Measurements from ENCODE around the gene ABCC10.

The ABCC10 gene

GRCh38 chr6:43491750-43492661, 64.7 kb downstream of the ABCC10 start:
- H2AFZ ChIP-seq (ENCODE audit: low read length), result no peak overlapping the region

DNA sequence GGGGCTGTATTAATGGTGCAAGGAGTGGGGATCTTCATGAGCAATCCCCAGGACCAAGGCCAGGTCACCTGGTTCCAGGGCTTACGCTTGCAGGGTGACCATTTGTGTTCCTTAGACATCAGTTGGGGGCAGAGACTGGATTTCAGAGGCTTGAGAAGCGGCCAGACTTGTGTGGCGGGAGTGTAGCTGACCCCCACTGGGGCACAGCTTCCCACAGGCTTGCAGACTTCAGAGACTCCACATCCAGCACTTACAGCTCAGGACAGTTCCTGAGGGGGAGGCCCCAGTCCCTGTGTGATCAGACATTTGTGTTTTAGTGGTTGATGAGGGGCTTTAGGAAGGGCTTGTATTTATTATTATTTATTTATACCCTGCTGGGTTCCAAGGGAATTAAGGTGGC, 65.3 kb downstream of the ABCC10 start:
- Histone ChIP-seq H3K9me2 (ENCODE audit: low read depth, low read length) (no peaks in the 10 kb centered on the region), H3K27ac (ENCODE audit: low read depth, low read length, poor library complexity, severe bottlenecking) (no peak overlapping the region), H3K4me3 (ENCODE audit: low read depth, low read length, poor library complexity, severe bottlenecking) (no peak overlapping the region), H3K27me3 (ENCODE audit: insufficient read depth, low read length) (no peaks in the 10 kb centered on the region), H3K36me3 (ENCODE audit: insufficient read depth, low read length) (no peaks in the 10 kb centered on the region), H3K4me1 (ENCODE audit: insufficient read depth, low read length, severe bottlenecking) (peaks cover 6% of the 10 kb centered on the region), H3K79me2 (ENCODE audit: insufficient read depth, low read length) (no peaks in the 10 kb centered on the region), H4K20me1 (ENCODE audit: insufficient read depth, low read length) (no peaks in the 10 kb centered on the region), H3K9me3 (ENCODE audit: low read length) (no peaks in the 10 kb centered on the region), H3K9ac (ENCODE audit: low read length) (no peak overlapping the region), H3F3A (ENCODE audit: insufficient read depth, low read length) (no peaks in the 10 kb centered on the region), H2AFZ (ENCODE audit: low read length) (no peak overlapping the region), H3K4me2 (ENCODE audit: low read length) (no peak overlapping the region)
- TF ChIP-seq, protein P1, sequence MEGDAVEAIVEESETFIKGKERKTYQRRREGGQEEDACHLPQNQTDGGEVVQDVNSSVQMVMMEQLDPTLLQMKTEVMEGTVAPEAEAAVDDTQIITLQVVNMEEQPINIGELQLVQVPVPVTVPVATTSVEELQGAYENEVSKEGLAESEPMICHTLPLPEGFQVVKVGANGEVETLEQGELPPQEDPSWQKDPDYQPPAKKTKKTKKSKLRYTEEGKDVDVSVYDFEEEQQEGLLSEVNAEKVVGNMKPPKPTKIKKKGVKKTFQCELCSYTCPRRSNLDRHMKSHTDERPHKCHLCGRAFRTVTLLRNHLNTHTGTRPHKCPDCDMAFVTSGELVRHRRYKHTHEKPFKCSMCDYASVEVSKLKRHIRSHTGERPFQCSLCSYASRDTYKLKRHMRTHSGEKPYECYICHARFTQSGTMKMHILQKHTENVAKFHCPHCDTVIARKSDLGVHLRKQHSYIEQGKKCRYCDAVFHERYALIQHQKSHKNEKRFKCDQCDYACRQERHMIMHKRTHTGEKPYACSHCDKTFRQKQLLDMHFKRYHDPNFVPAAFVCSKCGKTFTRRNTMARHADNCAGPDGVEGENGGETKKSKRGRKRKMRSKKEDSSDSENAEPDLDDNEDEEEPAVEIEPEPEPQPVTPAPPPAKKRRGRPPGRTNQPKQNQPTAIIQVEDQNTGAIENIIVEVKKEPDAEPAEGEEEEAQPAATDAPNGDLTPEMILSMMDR (IDR thresholded peaks at IDR 0.05; ENCODE audit: low read length), result no peak
- TF ChIP-seq EZH2 (IDR thresholded peaks at IDR 0.05; ENCODE audit: borderline replicate concordance, low read length), result no peak

More at GRCh38 chr6:43491750-43492661, 64.7 kb downstream of the ABCC10 start:
- H3K4me3 ChIP-seq (ENCODE audit: low read depth, low read length, poor library complexity, severe bottlenecking), result no peak overlapping the region
- no peaks in the 10 kb centered on the region for H3F3A ChIP-seq (ENCODE audit: insufficient read depth, low read length)
- H3K9me2 ChIP-seq (ENCODE audit: low read depth, low read length), result no peaks in the 10 kb centered on the region
- peaks cover 6% of the 10 kb centered on the region for H3K4me1 ChIP-seq (ENCODE audit: insufficient read depth, low read length, severe bottlenecking)
- TF ChIP-seq EZH2 (IDR thresholded peaks at IDR 0.05; ENCODE audit: borderline replicate concordance, low read length), result no peak
- TF ChIP-seq, protein P1 (IDR thresholded peaks at IDR 0.05; ENCODE audit: low read length), result no peak
- no peaks in the 10 kb centered on the region for H3K36me3 ChIP-seq (ENCODE audit: insufficient read depth, low read length)
- H3K4me2 ChIP-seq (ENCODE audit: low read length), result no peak overlapping the region
- no peaks in the 10 kb centered on the region for H3K79me2 ChIP-seq (ENCODE audit: insufficient read depth, low read length)
- H3K27ac ChIP-seq (ENCODE audit: low read depth, low read length, poor library complexity, severe bottlenecking), result no peak overlapping the region
- H3K9me3 ChIP-seq (ENCODE audit: low read length), result no peaks in the 10 kb centered on the region
- H3K9ac ChIP-seq (ENCODE audit: low read length), result no peak overlapping the region
- no peaks in the 10 kb centered on the region for H4K20me1 ChIP-seq (ENCODE audit: insufficient read depth, low read length)
- no peaks in the 10 kb centered on the region for H3K27me3 ChIP-seq (ENCODE audit: insufficient read depth, low read length)

- no peak overlapping the region for H2AFZ ChIP-seq (ENCODE audit: low read length)
- no peaks in the 10 kb centered on the region for H3K9me3 ChIP-seq (ENCODE audit: low read length)
- no peak overlapping the region for H3K27ac ChIP-seq (ENCODE audit: low read depth, low read length, poor library complexity, severe bottlenecking)
- no peaks in the 10 kb centered on the region for H3K79me2 ChIP-seq (ENCODE audit: insufficient read depth, low read length)
- peaks cover 6% of the 10 kb centered on the region for H3K4me1 ChIP-seq (ENCODE audit: insufficient read depth, low read length, severe bottlenecking)
- H3F3A ChIP-seq (ENCODE audit: insufficient read depth, low read length), result no peaks in the 10 kb centered on the region
- H3K36me3 ChIP-seq (ENCODE audit: insufficient read depth, low read length), result no peaks in the 10 kb centered on the region
- H3K9me2 ChIP-seq (ENCODE audit: low read depth, low read length), result no peaks in the 10 kb centered on the region
- H3K4me2 ChIP-seq (ENCODE audit: low read length), result no peak overlapping the region
- no peaks in the 10 kb centered on the region for H4K20me1 ChIP-seq (ENCODE audit: insufficient read depth, low read length)
- H3K27me3 ChIP-seq (ENCODE audit: insufficient read depth, low read length), result no peaks in the 10 kb centered on the region
- no peak overlapping the region for H3K9ac ChIP-seq (ENCODE audit: low read length)
- H3K4me3 ChIP-seq (ENCODE audit: low read depth, low read length, poor library complexity, severe bottlenecking), result no peak overlapping the region
- TF ChIP-seq, protein P1 (IDR thresholded peaks at IDR 0.05; ENCODE audit: low read length), result no peak
- TF ChIP-seq EZH2 (IDR thresholded peaks at IDR 0.05; ENCODE audit: borderline replicate concordance, low read length), result no peak
These were observed 65.9 kb downstream of the ABCC10 start for GRCh38 chr6:43493230-43493629.

All from OCI-LY1 (cell line).